Right cardiac atrium (tissue), 5 donors: ENCODE measurements around the gene CACNG3. TPM values are rescaled to one million over a fixed set of nuclear protein-coding genes. Genes with fewer than 3 reads are reported as not detected.

Experiments used
- ATAC-seq, 2 donors: fragments of 200-7000 bp; cut with Tn5 transposase; one replicate each; pipeline versions ENCODE4 v1.8.0 to v1.9.1; 2020; ENCODE audit warnings: moderate library complexity in 2 of 2, mild to moderate bottlenecking in 1 of 2
- DNase-seq, 3 donors: peaks; one replicate each; pipeline ENCODE4 v3.0.0-alpha.2; 2020
- H3K27ac ChIP-seq: one replicate; pipeline ENCODE4 v1.5.1; 2013; ENCODE audit warnings: mild to moderate bottlenecking, low read length, control low read depth, moderate library complexity
- H3K27me3 ChIP-seq: one replicate; pipeline ENCODE4 v1.6.1; 2013; ENCODE audit not compliant: control insufficient read depth, insufficient read depth
- H3K4me1 ChIP-seq: one replicate; pipeline ENCODE4 v1.6.1; 2013; ENCODE audit warnings: low read length; ENCODE audit not compliant: control insufficient read depth, insufficient read depth
- H3K4me3 ChIP-seq: one replicate; pipeline ENCODE4 v1.5.1; 2013; ENCODE audit warnings: low read length, control low read depth
- H3K9me3 ChIP-seq: one replicate; pipeline ENCODE4 v1.6.1; 2013; ENCODE audit warnings: low read length; ENCODE audit not compliant: control insufficient read depth
- WGBS: extraction: QIAGEN DNeasy Blood & Tissue Kit; methylation state at CpG from one replicate; pipeline ENCODE4 v1.1.7; 2013; 5-methylcytosine and 5-hydroxymethylcytosine counted together
- intact Hi-C, 4 donors: fragments of 100-400 bp; cut with DNase I; formaldehyde crosslinking; loops; one replicate each; pipeline versions ENCODE4 v1.11.0 to v1.14.0; 2022 to 2023
- polyA plus RNA-seq: library from polyadenylated mRNA; stranded (reverse); fragments of 200-250 nt; gene quantifications from one replicate; pipeline ENCODE4 v1.2.3, GENCODE V29; 2013
- total RNA-seq, 4 donors: library from RNA; stranded (reverse); fragmentation: NEBNext Ultra II Directional; extraction: Animal tissue kit (Norgen Biotek cat#: 25700); gene quantifications; one replicate each; pipeline ENCODE4 v1.2.1, GENCODE V29; 2021
- donor health status: healthy with polysubstance abuse.
- donor health status: DM: no; HTN: yes; CAD: no.
- donor health status: DM: no; HTN: no; CAD: no.
- donor health status: DM: no; HTN: yes; CAD: no; lungs with severe emphysema.
- donor health status: DM: yes; HTN: yes; CAD: no.

The CACNG3 gene
- total and polyA plus RNA-seq, 5 donors = not detected

GRCh38 chr16:24302636-24303035 is 46.5 kb downstream of the CACNG3 start:
- H3K9me3 ChIP-seq = no peaks in the 10 kb centered on the region
- no peak overlapping the region for H3K4me3 ChIP-seq
- no peak overlapping the region for H3K27ac ChIP-seq
- H3K4me1 ChIP-seq = no peaks in the 10 kb centered on the region
- 79% methylated on average over 8 of the region's 8 CpGs for WGBS
- intact Hi-C loops = no loop called here
- no peak for ATAC-seq
- H3K27me3 ChIP-seq = no peaks in the 10 kb centered on the region
- no peak for DNase-seq

GRCh38 chr16:24308200-24308599 is 52.1 kb downstream of the CACNG3 start:
- WGBS = 80% methylated on average over 5 of the region's 5 CpGs
- intact Hi-C loops = no loop called here
- no peak for DNase-seq

GRCh38 chr16:24309258-24310142 is 53.4 kb downstream of the CACNG3 start:
- DNase-seq (peak in 1 of 3 donors; percentile 25), ATAC-seq (no peak)
- Histone ChIP-seq H3K4me3 (no peak overlapping the region), H3K27ac (no peak overlapping the region), H3K27me3 (no peaks in the 10 kb centered on the region), H3K4me1 (no peaks in the 10 kb centered on the region), H3K9me3 (no peaks in the 10 kb centered on the region)
- intact Hi-C loops = no loop called here
- WGBS = 67% methylated on average over 13 of the region's 13 CpGs

More at GRCh38 chr16:24308200-24308599, 52.1 kb downstream of the CACNG3 start:
- H3K4me1 ChIP-seq = no peaks in the 10 kb centered on the region
- no peak overlapping the region for H3K4me3 ChIP-seq
- no peak overlapping the region for H3K27ac ChIP-seq
- H3K27me3 ChIP-seq = no peaks in the 10 kb centered on the region
- H3K9me3 ChIP-seq = no peaks in the 10 kb centered on the region
- ATAC-seq = no peak

- DNase-seq = no peak
- Histone ChIP-seq H3K9me3 (no peaks in the 10 kb centered on the region), H3K27ac (no peak overlapping the region), H3K4me3 (no peak overlapping the region), H3K27me3 (no peaks in the 10 kb centered on the region), H3K4me1 (no peaks in the 10 kb centered on the region)
- ATAC-seq = no peak
- intact Hi-C loops = no loop called here
Measured at GRCh38 chr16:24315343-24315742, 59.2 kb downstream of the CACNG3 start.

GRCh38 chr16:24318680-24319079 is 62.5 kb downstream of the CACNG3 start:
- no peak overlapping the region for H3K27ac ChIP-seq
- H3K27me3 ChIP-seq = no peaks in the 10 kb centered on the region
- no peaks in the 10 kb centered on the region for H3K9me3 ChIP-seq
- DNase-seq (no peak), ATAC-seq (no peak)
- H3K4me3 ChIP-seq = no peak overlapping the region
- no peaks in the 10 kb centered on the region for H3K4me1 ChIP-seq
- intact Hi-C loops = no loop called here
- WGBS = 34% methylated on average over 1 of the region's 1 CpG

GRCh38 chr16:24319126-24319814 is 63.1 kb downstream of the CACNG3 start:
- Histone ChIP-seq H3K4me1 (no peaks in the 10 kb centered on the region), H3K27me3 (no peaks in the 10 kb centered on the region), H3K9me3 (no peaks in the 10 kb centered on the region), H3K4me3 (no peak overlapping the region), H3K27ac (no peak overlapping the region)
- ATAC-seq (no peak), DNase-seq (no peak)
- 73% methylated on average over 5 of the region's 5 CpGs for WGBS
- intact Hi-C loops = no loop called here

- DNase-seq (no peak), ATAC-seq (no peak)
- Histone ChIP-seq H3K9me3 (no peaks in the 10 kb centered on the region), H3K27ac (no peak overlapping the region), H3K4me3 (no peak overlapping the region), H3K27me3 (peaks cover 2% of the 10 kb centered on the region), H3K4me1 (no peaks in the 10 kb centered on the region)
- intact Hi-C loops = no loop called here
- WGBS = 34% methylated on average over 10 of the region's 10 CpGs
Measured at GRCh38 chr16:24322106-24322505, 66.0 kb downstream of the CACNG3 start.

- intact Hi-C loops = no loop called here
- H3K4me3 ChIP-seq = no peak overlapping the region
- H3K4me1 ChIP-seq = no peaks in the 10 kb centered on the region
- DNase-seq = no peak
- no peak overlapping the region for H3K27ac ChIP-seq
- no peak for ATAC-seq
- peaks cover 2% of the 10 kb centered on the region for H3K27me3 ChIP-seq
- no peaks in the 10 kb centered on the region for H3K9me3 ChIP-seq
- 64% methylated on average over 1 of the region's 1 CpG for WGBS
Measured at GRCh38 chr16:24324421-24324820, 68.3 kb downstream of the CACNG3 start.

GRCh38 chr16:24328835-24329452 is 72.8 kb downstream of the CACNG3 start:
- intact Hi-C loops = no loop called here
- H3K4me3 ChIP-seq = no peak overlapping the region
- DNase-seq (no peak), ATAC-seq (no peak)
- no peaks in the 10 kb centered on the region for H3K4me1 ChIP-seq
- no peaks in the 10 kb centered on the region for H3K9me3 ChIP-seq
- H3K27me3 ChIP-seq = peaks cover 2% of the 10 kb centered on the region
- no peak overlapping the region for H3K27ac ChIP-seq
- 69% methylated on average over 14 of the region's 14 CpGs for WGBS

- Histone ChIP-seq H3K9me3 (no peaks in the 10 kb centered on the region), H3K4me3 (no peak overlapping the region), H3K27me3 (no peaks in the 10 kb centered on the region), H3K27ac (no peak overlapping the region), H3K4me1 (no peaks in the 10 kb centered on the region)
- DNase-seq = no peak
- 73% methylated on average over 3 of the region's 3 CpGs for WGBS
- intact Hi-C loops = no loop called here
- ATAC-seq = no peak
Measured at GRCh38 chr16:24332178-24332577, 76.0 kb downstream of the CACNG3 start.

- DNase-seq (no peak), ATAC-seq (no peak)
- intact Hi-C loops = no loop called here
- Histone ChIP-seq H3K4me1 (no peaks in the 10 kb centered on the region), H3K4me3 (no peak overlapping the region), H3K27me3 (no peaks in the 10 kb centered on the region), H3K27ac (no peak overlapping the region), H3K9me3 (no peaks in the 10 kb centered on the region)
- 52% methylated on average over 10 of the region's 10 CpGs for WGBS
Measured at GRCh38 chr16:24332582-24333090, 76.5 kb downstream of the CACNG3 start.
